Endothelial cell of umbilical vein (primary cell): ENCODE measurements around the gene TMEM253. TPM values are rescaled to one million over a fixed set of nuclear protein-coding genes. Genes with fewer than 3 reads are reported as not detected.

Experiments
- BruUV-seq: library from RNA; stranded (reverse); fragments of 400-500 nt; replicated peaks from 2 replicates; lab custom pipeline; 2021; lab: Mats Ljungman, UMichigan
- CTCF ChIA-PET: fragments of 300-600, 350-600 bp; sonication (Branson Sonifier 250); formaldehyde crosslinking; loops from one replicate; lab custom pipeline; 2021; ENCODE audit warnings: antibody characterized with exemption, inconsistent platforms; lab: Charles Lee
- POLR2A ChIA-PET: fragments of 300-600, 350-600 bp; sonication (Branson Sonifier 250); formaldehyde crosslinking; loops from one replicate; lab custom pipeline; 2021; ENCODE audit warnings: antibody characterized with exemption, inconsistent platforms; lab: Charles Lee
- DNase-seq: peaks from one replicate; pipeline ENCODE4 v3.0.0-alpha.2; 2011; ENCODE audit warnings: low read depth, low spot score
- FAIRE-seq: peaks from 2 replicates; lab custom pipeline; 2011; peaks lifted over from hg19 to GRCh38; lab: Jason Lieb, UNC
- H2AFZ ChIP-seq: 2 replicates; pipeline ENCODE4 v1.6.0; 2012; ENCODE audit warnings: low read depth, low read length, control low read depth, inconsistent platforms
- H3K27ac ChIP-seq: 2 replicates; pipeline ENCODE4 v1.5.1; 2011; ENCODE audit warnings: low read depth, mild to moderate bottlenecking, control low read depth, low read length, moderate library complexity; ENCODE audit not compliant: insufficient read depth
- H3K27me3 ChIP-seq, 2 experiments: 2 replicates each; pipeline versions ENCODE4 v1.6.0 to v1.6.1; 2011; ENCODE audit warnings: low read length in 2 of 2, mixed read lengths in 1 of 2; ENCODE audit not compliant: control insufficient read depth in 2 of 2, insufficient read depth in 2 of 2
- H3K36me3 ChIP-seq, 2 experiments: 2 replicates in 1 of 2; 3 replicates in 1 of 2; pipeline ENCODE4 v1.5.1; 2011; ENCODE audit warnings: low read length in 2 of 2, mild to moderate bottlenecking in 1 of 2, moderate library complexity in 1 of 2; ENCODE audit not compliant: control insufficient read depth in 2 of 2, insufficient read depth in 2 of 2; ENCODE audit errors: extremely low read depth in 1 of 2
- H3K4me1 ChIP-seq: 3 replicates; pipeline ENCODE4 v1.5.1; 2011; ENCODE audit warnings: mild to moderate bottlenecking, low read length; ENCODE audit not compliant: control insufficient read depth, insufficient read depth; ENCODE audit errors: extremely low read depth
- H3K4me2 ChIP-seq: 2 replicates; pipeline ENCODE4 v1.6.1; 2011; ENCODE audit warnings: low read length, control low read depth, mixed read lengths; ENCODE audit not compliant: insufficient read depth
- H3K4me3 ChIP-seq, 3 experiments: fragments of 200-600 bp in 1 of 3; sonication (generic), shearing (Covaris generic) in 1 of 3; replicated peaks in 1 of 3; 2 replicates each; pipeline ENCODE4 v1.5.1; 2011 to 2016; ENCODE audit warnings: control low read depth in 3 of 3, low read length in 3 of 3, mild to moderate bottlenecking in 2 of 3, inconsistent platforms in 1 of 3, low read depth in 1 of 3, moderate library complexity in 1 of 3; ENCODE audit not compliant: insufficient read depth in 1 of 3
- H3K79me2 ChIP-seq: 2 replicates; pipeline ENCODE4 v1.6.0; 2012; ENCODE audit warnings: low read length, inconsistent platforms; ENCODE audit not compliant: control insufficient read depth, insufficient read depth
- H3K9ac ChIP-seq: replicated peaks from 2 replicates; pipeline ENCODE3; 2011; ENCODE audit warnings: low read length, control low read depth; ENCODE audit not compliant: insufficient read depth; ENCODE audit errors: extremely low read depth
- H3K9me1 ChIP-seq: replicated peaks from 3 replicates; pipeline ENCODE4 v1.6.0; 2011; ENCODE audit warnings: mild to moderate bottlenecking, low read length; ENCODE audit not compliant: control insufficient read depth, insufficient read depth; ENCODE audit errors: extremely low read depth
- H3K9me3 ChIP-seq: replicated peaks from 2 replicates; pipeline ENCODE4 v1.5.1; 2012; ENCODE audit warnings: low read length, inconsistent platforms; ENCODE audit not compliant: control insufficient read depth, insufficient read depth
- H4K20me1 ChIP-seq: replicated peaks from 2 replicates; pipeline ENCODE3; 2011; ENCODE audit warnings: mild to moderate bottlenecking, low read length; ENCODE audit not compliant: control insufficient read depth, insufficient read depth; ENCODE audit errors: extremely low read depth
- CTCF ChIP-seq, 2 donors: IDR thresholded peaks; 1 replicate in 1 of 2; 2 replicates in 1 of 2; pipeline ENCODE4 v1.5.1; 2011; ENCODE audit warnings: low read length in 2 of 2, mild to moderate bottlenecking in 2 of 2, moderate library complexity in 2 of 2, control low read depth in 1 of 2, inconsistent platforms in 1 of 2, low read depth in 1 of 2; ENCODE audit not compliant: insufficient read depth in 1 of 2; ENCODE audit errors: extremely low read depth in 1 of 2
- EZH2 ChIP-seq: IDR thresholded peaks from 2 replicates; pipeline ENCODE4 v1.6.1; 2012; ENCODE audit warnings: borderline replicate concordance, low read depth, mild to moderate bottlenecking, moderate library complexity, low read length, inconsistent platforms; ENCODE audit not compliant: severe bottlenecking
- FOS ChIP-seq: IDR thresholded peaks from 2 replicates; pipeline ENCODE4 v1.6.1; 2011; ENCODE audit warnings: mild to moderate bottlenecking, low read length, moderate library complexity, borderline replicate concordance; ENCODE audit not compliant: insufficient read depth
- GATA2 ChIP-seq: IDR thresholded peaks from 2 replicates; pipeline ENCODE4 v1.7.0; 2011; ENCODE audit warnings: low read depth, mild to moderate bottlenecking, moderate library complexity, mixed read lengths, low read length; ENCODE audit not compliant: insufficient read length, insufficient read depth
- JUN ChIP-seq: IDR thresholded peaks from 2 replicates; pipeline ENCODE4 v1.6.1; 2011; ENCODE audit warnings: borderline replicate concordance, low read depth; ENCODE audit not compliant: insufficient read length, insufficient read depth
- MAX ChIP-seq: IDR thresholded peaks from 2 replicates; pipeline ENCODE4 v1.6.1; 2011; ENCODE audit not compliant: insufficient read depth, insufficient read length
- MYC ChIP-seq: IDR thresholded peaks from one replicate; pipeline ENCODE4 v1.6.1; 2011; ENCODE audit warnings: mild to moderate bottlenecking, low read depth, low read length
- POLR2A ChIP-seq: IDR thresholded peaks from 2 replicates; pipeline ENCODE4 v1.6.1; 2012; ENCODE audit warnings: low read depth, mild to moderate bottlenecking, control low read depth, low read length
- POLR2AphosphoS5 ChIP-seq: IDR thresholded peaks from 2 replicates; pipeline ENCODE4 v1.6.1; 2012; ENCODE audit warnings: low read depth, mild to moderate bottlenecking, control low read depth, low read length, moderate library complexity; ENCODE audit not compliant: insufficient read depth
- dilution Hi-C: fragments of 300-500 bp; cut with MboI; formaldehyde crosslinking; loops from one replicate; pipeline ENCODE4 v1.15.0; 2019; ENCODE audit warnings: low sequenced_read_pairs; ENCODE audit not compliant: extremely low pct_ligation_motif_present
- intact Hi-C: fragments of 100-400 bp; cut with micrococcal nuclease; formaldehyde crosslinking; loops from one replicate; pipeline ENCODE4 v1.10.0; 2022
- polyA plus RNA-seq, 4 experiments: library from polyadenylated mRNA; depleted of rRNA in 3 of 4; stranded (reverse) in 3 of 4; unstranded in 1 of 4; fragments of >200 nt; gene quantifications; 2 replicates each; pipeline versions ENCODE4 v1.2.1 to v1.2.3, GENCODE V29; 2011 to 2012; ENCODE audit warnings: missing spikeins in 1 of 4
- total RNA-seq: library from RNA; stranded (reverse); gene quantifications from 2 replicates; pipeline ENCODE4 v1.2.3, GENCODE V29; 2021

Gene TMEM253
- total and polyA plus RNA-seq, 2 donors (not counting 3 experiments of a cell fraction or from before 2014, with no cell fraction given) = 0.25 TPM; not detected in 1

DNA sequence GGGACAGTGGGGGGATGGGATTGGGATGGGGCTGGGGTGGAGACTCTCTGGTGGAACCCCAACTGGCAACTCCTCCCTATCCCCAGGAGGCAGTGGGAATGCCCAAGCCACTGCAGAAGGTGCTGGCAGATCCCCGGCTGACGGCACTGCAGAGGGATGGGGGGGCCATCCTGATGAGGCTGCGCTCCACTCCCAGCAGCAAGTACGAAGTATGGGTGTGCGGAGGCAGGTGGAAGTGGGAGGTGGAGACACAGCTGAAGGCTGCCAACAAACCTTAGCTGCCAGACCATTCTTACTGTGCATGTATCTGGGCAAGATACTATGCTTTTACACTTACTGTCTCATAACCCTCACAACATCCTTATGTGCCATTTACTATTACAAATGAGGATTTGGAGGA lies 22.6 kb upstream of the TMEM253 start:
- H3K27ac ChIP-seq = no peak overlapping the region
- POLR2A ChIA-PET = no interaction called here
- H3K9me3 ChIP-seq = no peaks in the 10 kb centered on the region
- H2AFZ ChIP-seq = no peak overlapping the region
- peaks cover 0 to 4% of the 10 kb centered on the region in 2 experiments for H3K36me3 ChIP-seq
- H3K79me2 ChIP-seq = no peaks in the 10 kb centered on the region
- intact Hi-C loops = no loop called here
- H3K9ac ChIP-seq = no peak overlapping the region
- H3K9me1 ChIP-seq = no peaks in the 10 kb centered on the region
- H3K4me3 ChIP-seq = no peak overlapping the region
- DNase-seq (no peak), FAIRE-seq (no peak)
- H3K27me3 ChIP-seq = no peaks in the 10 kb centered on the region
- CTCF ChIA-PET = interaction anchor here (1.6 kb wide), 1 partner anchor 11 kb away, joined by 5 read pairs; no protein-coding TSS in a partner anchor
- dilution Hi-C loops = no loop called here
- BruUV-seq = no TSS peak
- no peaks in the 10 kb centered on the region for H3K4me1 ChIP-seq
- TF ChIP-seq MYC = no peak
- TF ChIP-seq GATA2 = no peak
- no peak for TF ChIP-seq CTCF (IDR thresholded peaks at IDR 0.05; ENCODE audit: extremely low read depth in 1 of 2, insufficient read depth in 1 of 2, low read depth in 1 of 2, low read length in 2 of 2)
- TF ChIP-seq POLR2AphosphoS5 = no peak
- no peak for TF ChIP-seq MAX
- TF ChIP-seq EZH2 = no peak
- no peak for TF ChIP-seq JUN
- TF ChIP-seq FOS = no peak
- TF ChIP-seq POLR2A = no peak
- no peak overlapping the region for H3K4me2 ChIP-seq
- no peaks in the 10 kb centered on the region for H4K20me1 ChIP-seq
